C1 segment of cervical spinal cord (tissue), 14 donors: ENCODE measurements around the gene ARHGEF28.

ENCODE experiments used
- DNase-seq, 14 donors: peaks; one replicate each; lab custom pipeline; 2025; lab: John Stamatoyannopoulos, UW

Gene ARHGEF28

GRCh38 chr5:73735032-73735734 is 109.2 kb downstream of the ARHGEF28 start:
- DNase-seq = no peak

GRCh38 chr5:73739650-73740049 is 113.7 kb downstream of the ARHGEF28 start:
- no peak for DNase-seq

GRCh38 chr5:73740274-73740790 is 114.3 kb downstream of the ARHGEF28 start:
- DNase-seq = no peak

DNA sequence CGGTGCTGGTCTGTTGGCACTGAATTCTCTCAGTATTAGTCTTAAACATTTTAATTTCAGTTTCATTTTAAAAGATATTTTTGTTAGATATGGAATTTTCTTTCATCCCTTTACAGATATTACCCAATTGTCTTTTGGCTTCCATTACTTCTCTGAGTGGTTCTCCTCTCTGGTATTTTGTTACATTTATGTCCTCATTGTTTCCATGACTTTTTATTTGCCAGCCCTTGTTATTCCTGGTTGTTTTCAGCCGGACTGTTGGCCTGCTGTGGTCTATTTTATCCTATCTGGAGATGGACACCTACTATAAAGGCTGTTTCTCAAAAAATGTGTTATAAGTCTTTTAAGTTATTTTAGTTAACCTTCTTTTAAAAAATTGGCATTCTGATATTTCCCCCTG is 117.2 kb downstream of the ARHGEF28 start:
- DNase-seq = no peak

DNA sequence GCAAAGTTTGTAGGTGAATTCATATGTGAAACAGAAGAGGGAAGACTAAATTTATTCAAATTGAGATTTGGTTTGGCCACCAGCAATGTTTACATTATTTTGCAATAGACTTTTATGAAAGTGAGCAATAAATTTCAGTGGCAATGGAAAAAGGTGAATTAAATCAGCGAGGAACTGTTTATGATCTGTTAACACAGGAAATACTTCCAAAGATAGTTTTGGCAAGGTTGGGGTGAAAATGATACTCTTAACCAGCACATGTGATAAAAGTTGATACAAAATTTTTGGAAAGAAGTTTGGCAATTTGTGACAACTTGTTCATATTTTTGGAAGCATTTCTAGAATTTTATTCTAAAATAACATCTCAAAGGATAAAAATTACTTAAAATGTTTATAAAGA is 119.8 kb downstream of the ARHGEF28 start:
- DNase-seq = no peak

DNA sequence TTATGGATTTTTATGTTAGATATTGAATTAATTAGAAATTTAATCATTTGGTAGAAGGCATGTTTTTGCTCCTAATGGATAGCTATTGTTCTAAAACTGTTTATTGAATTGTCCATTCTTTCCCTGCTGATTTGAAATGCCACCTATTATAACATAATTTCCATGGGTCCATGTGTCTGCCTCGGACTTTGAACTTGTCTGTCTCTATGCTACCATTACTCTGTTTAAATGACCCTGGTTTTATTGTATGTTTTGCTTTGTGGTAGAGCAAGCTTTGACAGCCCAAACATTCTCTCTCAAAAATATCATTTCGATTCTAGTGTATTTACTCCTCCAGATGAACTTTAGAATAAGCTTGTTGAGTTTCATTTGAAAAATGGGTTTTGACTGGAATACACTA is 120.6 kb downstream of the ARHGEF28 start:
- no peak for DNase-seq

GRCh38 chr5:73747696-73748380 is 121.8 kb downstream of the ARHGEF28 start:
- no peak for DNase-seq

- no peak for DNase-seq
Measured at GRCh38 chr5:73748510-73749400, 122.8 kb downstream of the ARHGEF28 start.

DNA sequence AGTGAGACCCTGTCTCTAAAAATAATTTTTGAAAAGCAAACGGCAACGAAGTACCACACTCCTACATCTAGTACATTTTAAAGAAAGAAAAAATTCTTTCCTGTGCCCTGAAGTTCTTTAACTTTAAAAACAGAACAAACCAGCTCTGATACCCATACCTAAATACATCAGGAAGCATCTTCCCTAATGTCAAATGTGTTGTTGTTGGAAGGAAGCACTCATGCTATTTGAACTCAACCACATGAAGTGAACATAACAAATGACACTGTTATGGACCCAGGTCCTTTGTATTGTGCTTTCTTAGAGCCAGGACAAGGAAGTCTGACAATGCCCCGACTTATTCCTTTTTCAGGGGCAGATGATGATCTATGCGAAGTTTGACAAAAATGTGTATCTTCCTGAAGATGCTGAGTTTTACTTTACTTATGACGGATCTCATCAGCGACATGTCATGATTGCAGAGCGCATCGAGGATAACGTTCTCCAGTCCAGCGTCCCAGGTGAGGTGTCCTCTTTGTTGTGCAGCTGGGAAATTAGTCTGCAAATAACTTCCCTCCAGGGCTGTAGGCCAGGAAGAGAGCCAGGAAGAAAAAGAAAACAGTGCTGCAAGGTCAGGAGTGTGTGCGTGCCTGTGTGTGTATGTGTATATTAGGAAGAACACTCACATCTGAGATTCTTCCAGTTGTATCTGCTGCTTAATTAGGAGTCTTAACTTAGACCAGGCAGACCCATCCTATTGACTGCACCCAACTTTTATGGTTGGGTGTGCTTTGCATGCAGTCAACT is 123.7 kb downstream of the ARHGEF28 start:
- DNase-seq = no peak

DNA sequence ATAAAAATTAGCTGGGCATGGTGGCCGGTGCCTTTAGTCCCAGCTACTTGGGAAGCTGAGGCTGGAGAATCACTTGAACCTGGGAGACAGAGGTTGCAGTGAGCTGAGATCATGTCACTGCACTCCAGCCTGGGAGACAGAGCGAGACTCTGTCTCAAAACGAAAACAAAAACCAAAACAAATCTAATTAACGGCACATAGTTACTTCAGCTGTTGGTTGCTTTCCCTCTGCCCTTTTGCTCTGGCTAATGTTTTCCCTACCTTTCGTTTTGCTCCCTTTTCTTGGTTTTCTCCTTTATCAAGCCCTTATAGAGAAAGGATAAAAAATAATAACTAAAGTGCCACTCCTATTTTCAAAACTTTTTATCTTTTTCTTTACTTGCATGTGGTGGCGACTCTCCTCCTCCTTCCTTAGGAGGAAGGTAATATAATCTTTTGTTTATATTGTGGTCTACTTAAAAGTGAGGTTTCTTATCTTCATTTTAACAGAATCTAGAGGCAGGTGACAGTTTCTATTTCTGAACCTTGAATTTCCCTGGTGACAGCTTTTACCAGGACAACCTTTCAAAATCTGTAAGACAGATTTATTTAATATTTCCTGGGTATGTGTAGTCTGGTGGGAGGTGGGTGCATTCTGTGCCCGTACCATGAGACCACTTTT is 125.4 kb downstream of the ARHGEF28 start:
- no peak for DNase-seq

DNA sequence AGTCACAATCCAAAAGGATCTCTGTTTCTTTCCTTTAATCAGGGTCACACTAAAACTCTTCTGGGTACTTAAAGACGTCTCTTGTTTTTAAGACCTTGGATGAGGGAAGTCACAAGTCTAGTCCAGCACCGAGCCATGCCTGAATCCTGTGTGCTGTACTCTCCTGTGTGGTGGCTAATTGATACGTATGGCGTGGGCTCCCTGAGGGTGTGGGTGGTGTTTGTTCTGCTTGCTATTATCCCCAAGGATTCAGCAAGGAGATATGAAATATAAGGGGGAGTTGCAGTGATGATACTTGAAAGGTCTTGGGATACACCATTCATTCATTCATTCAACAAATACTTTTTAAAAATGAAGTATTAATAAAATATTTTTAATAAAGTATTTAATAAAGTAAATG is 128.3 kb downstream of the ARHGEF28 start:
- no peak for DNase-seq

DNA sequence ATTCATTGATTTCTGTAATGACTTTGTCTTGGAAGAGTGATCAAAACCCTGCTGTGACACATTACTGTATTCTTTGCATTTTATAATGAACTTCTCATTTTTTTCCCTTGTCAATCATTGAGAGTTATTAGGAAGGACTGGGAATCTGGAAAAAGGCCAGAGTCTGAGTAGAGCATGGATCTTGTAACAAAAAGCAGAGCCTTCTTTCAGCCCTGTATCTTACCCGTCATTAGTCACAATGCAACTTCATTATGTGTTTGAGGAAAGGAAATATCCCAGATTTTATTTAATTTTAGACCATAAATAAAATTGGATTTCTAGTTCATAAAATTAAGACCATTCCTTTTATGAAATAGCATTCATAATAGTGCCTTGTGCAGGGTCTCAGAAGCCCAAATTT is 131.4 kb downstream of the ARHGEF28 start:
- DNase-seq = no peak

GRCh38 chr5:73759771-73760170 is 133.8 kb downstream of the ARHGEF28 start:
- no peak for DNase-seq

DNA sequence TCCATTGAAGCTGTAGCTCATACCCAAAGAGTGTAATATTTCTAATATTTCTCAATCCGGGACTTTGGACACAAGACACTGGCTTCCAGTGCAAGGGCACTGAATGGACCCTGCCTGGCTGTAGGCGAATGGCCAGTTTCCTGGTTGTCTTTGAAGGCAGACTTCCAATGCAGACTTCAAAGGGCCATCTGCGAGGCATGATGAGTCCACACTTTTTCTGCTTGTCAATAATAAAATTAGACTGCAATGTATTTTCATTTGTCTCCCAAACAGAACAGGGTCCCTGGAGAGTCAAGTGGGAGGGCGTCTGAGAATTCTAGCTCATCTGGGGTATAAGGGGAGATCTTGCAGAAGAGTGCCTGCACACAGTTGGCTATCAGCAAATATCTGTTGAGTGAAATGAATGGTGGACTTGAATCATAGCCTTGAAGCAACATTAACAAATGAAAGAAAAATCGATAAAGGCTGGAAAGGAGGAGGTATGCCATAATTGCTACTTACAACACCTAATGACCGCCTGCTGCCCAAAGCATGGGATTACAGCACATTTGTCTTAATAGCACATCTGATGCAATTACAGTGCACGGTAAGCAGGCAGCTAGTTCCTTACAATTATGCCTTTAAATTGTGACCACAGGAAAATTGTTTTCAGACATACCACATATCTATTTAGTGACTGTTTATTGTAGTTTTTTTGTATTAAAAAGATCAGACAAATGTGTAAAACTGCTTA is 137.5 kb downstream of the ARHGEF28 start:
- DNase-seq = no peak

DNA sequence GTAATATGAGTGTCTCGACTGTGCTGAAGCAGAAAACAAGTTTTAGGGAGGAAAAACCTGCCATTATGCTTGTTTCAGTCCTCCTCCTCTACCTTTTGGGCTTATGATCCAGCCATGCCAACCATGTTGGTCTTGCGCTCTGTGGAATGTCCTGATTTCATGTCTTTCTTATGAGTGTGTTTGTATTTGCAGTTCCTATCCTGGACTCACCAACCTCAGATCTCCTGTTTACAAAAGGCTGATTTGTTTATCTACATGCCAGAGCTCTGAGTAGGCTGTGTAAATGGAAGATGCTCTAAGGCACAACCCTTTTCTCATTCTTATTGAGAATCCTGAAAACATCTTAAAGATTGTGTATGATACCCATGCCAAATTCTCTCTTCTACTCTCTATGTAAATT is 138.6 kb downstream of the ARHGEF28 start:
- no peak for DNase-seq

DNA sequence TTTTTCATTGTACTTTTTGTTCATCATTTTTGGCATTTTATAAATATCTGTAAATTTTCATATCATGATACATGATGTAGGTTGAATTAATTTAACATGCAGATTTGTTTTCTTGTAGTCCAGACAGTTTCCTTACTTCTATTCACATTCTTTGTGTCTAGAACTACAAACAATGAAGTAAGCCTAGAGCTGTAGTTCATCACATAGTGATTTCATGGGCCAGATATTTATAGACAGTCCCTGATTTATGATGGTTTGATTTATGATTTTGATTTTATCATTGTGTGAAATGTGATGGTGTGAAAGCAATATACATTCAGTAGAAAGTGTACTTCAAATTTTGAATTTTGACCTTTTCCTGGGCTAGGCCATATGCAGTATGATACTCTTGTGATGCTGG is 139.0 kb downstream of the ARHGEF28 start:
- no peak for DNase-seq

- DNase-seq = no peak
Measured at GRCh38 chr5:73766902-73767301, 140.9 kb downstream of the ARHGEF28 start.

DNA sequence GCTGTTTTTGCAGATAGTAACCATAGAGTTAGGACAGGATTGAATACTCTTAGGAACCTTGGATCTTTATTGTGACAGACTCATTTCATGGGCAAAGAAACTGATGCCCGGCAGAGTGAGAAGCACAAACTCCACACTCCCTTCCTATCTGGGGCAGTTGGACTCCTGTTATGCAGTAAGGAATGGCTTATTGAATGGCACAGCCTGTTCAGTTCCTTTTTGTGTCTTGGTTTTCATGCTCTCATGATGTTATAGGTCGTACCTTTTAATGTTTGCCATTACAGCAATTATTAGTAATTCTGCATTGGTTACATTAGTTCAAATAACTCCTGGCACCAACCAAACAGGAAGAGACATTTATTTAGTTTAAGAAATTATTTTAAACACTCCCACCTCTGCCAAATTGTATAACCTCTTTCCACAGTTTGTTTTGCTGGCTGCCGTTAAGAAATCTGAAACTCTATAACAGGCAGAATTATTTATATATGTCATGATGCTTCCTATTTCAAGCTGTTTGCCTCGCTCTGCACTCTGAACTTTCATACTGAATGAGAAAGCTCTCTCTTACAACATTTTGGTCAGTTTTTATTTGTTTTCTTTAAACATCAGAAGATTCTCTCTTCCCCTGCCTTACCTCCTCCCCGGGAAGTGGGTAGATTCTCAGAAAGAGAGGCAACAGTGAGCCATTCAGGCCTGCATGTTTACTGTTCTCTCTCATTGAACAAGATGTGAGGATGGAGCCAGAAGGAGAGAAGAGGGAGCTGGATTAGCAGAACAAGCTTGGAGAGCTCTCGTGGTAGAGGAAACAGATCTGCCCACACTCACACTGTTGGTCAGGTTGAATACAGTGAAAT is 144.4 kb downstream of the ARHGEF28 start:
- DNase-seq = no peak

DNA sequence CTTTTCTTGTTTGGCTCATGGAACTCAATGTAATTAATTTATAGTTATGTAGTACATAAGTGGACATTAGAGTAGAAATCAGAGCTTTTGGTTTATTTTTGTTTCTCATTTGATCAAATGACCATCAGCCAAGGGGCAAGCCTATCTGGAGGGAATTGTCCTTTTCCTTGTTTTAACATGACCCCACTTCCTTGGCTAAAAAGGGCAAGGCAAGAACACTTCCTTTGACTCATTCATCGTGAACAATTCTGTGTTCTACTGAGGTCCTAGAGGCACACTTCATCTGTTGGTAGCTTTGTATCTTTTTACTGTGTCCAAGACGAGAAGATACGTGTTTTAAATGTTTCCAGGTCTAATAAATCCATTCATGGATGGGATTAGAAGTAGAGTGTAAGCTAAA is 148.9 kb downstream of the ARHGEF28 start:
- no peak for DNase-seq
